Measurements from ENCODE around the gene ALG13.

DNA sequence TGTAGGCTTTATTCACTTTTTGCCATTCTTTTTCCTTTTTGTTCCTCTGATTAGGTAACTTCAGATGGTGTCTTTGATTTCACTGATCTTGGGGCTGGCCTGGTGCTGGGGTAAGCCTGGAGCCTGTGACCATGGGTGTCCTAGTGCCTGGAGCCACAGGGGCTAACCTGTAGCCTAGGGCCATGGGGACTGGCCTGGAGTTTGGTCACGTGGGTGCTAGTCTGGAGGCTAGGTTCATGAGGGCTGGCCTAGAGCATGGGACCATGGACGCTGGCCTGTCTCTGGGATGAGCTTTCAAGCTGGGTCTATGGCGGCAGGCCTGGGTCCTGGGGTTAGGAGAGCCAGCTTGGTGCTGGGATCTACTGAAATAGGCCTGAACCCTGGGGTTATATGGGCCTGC, 32.2 kb upstream of the ALG13 start:
- no peak for TF ChIP-seq CTCF (IDR thresholded peaks at IDR 0.05 in 4 of 5, conservative IDR thresholded peaks at IDR 0.05 in 1 of 5)
- no peak for TF ChIP-seq POLR2A (IDR thresholded peaks at IDR 0.05)
